GM06990 (cell line): Measurements from ENCODE around the gene HBG2.
"Not testable (repeated sequence)": the region's sequence is repeated elsewhere in the genome, so short reads cannot be mapped to it uniquely, and the experiment has no call there.

ENCODE experiments used
- DNase-seq: peaks from one replicate; pipeline ENCODE4 v3.0.0-alpha.2; 2011; ENCODE audit not compliant: insufficient read length; ENCODE audit errors: extremely low read depth
- H3K27me3 ChIP-seq: replicated peaks from 2 replicates; pipeline ENCODE4 v1.6.0; 2011; ENCODE audit warnings: low read length; ENCODE audit not compliant: control insufficient read depth, insufficient read depth
- H3K36me3 ChIP-seq: 2 replicates; pipeline ENCODE4 v1.5.1; 2011; ENCODE audit warnings: low read length; ENCODE audit not compliant: control insufficient read depth, insufficient read depth
- H3K4me3 ChIP-seq: replicated peaks from 2 replicates; pipeline ENCODE4 v1.5.1; 2011; ENCODE audit warnings: low read depth, mild to moderate bottlenecking, control low read depth, low read length
- TF ChIP-seq, protein P1 (sequence below): IDR thresholded peaks from 2 replicates; pipeline ENCODE4 v1.5.1; 2011; ENCODE audit warnings: low read length, control low read depth, mild to moderate bottlenecking, inconsistent platforms; ENCODE audit not compliant: insufficient read depth, poor library complexity, severe bottlenecking

HBG2 gene

GRCh38 chr11:5251746-5252145, 2.8 kb downstream of the HBG2 start:
- no peaks in the 10 kb centered on the region for H3K36me3 ChIP-seq
- TF ChIP-seq, protein P1, sequence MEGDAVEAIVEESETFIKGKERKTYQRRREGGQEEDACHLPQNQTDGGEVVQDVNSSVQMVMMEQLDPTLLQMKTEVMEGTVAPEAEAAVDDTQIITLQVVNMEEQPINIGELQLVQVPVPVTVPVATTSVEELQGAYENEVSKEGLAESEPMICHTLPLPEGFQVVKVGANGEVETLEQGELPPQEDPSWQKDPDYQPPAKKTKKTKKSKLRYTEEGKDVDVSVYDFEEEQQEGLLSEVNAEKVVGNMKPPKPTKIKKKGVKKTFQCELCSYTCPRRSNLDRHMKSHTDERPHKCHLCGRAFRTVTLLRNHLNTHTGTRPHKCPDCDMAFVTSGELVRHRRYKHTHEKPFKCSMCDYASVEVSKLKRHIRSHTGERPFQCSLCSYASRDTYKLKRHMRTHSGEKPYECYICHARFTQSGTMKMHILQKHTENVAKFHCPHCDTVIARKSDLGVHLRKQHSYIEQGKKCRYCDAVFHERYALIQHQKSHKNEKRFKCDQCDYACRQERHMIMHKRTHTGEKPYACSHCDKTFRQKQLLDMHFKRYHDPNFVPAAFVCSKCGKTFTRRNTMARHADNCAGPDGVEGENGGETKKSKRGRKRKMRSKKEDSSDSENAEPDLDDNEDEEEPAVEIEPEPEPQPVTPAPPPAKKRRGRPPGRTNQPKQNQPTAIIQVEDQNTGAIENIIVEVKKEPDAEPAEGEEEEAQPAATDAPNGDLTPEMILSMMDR, result no peak
- no peak overlapping the region for H3K4me3 ChIP-seq
- H3K27me3 ChIP-seq, result no peaks in the 10 kb centered on the region
- no peak for DNase-seq

DNA sequence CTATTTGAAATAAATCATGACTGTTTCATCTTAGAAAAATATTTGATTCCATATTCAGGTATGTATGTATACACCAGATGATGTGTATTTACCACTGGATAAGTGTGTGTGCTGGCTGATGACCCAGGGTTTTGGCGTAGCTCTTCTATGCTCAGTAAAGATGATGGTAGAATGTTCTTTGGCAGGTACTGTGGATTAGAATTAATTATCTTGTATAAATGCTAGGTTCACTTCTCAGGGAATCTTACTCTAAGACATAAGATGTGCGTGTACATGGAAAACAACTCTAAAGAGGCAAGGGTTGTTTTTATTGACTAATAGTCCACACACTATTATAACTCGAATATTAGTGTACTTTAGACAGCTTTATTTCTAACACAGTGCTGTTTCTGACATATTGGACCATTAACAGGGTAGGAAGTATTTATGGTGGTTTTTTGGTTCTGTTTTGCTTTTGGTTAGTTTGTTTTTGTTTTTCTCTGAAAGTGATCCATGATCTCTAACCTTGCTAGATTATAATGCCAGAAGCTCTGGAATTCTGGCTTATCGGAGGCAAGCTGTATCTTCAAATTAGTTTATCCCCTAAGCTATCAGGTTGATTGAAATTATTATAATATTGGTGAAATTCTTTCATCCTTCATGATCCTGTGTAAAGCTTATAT, 3.9 kb downstream of the HBG2 start:
- H3K4me3 ChIP-seq, result no peak overlapping the region
- no peaks in the 10 kb centered on the region for H3K27me3 ChIP-seq
- TF ChIP-seq, protein P1, result no peak
- no peaks in the 10 kb centered on the region for H3K36me3 ChIP-seq
- DNase-seq, result no peak

- DNase-seq, H3K27me3 ChIP-seq, H3K4me3 ChIP-seq, H3K36me3 ChIP-seq: not testable (repeated sequence)
These were observed 4.7 kb downstream of the HBG2 start, which contains the start of gene HBG1 for GRCh38 chr11:5249807-5250396. Gene HBG1, minus strand, starts transcription at chr11:5249857. Its CDS starts 53 bp downstream, at chr11:5249804.

- H3K36me3 ChIP-seq, H3K4me3 ChIP-seq, DNase-seq, H3K27me3 ChIP-seq: not testable (repeated sequence)
These were observed 6.1 kb downstream of the HBG2 start for GRCh38 chr11:5248498-5248897.

DNA sequence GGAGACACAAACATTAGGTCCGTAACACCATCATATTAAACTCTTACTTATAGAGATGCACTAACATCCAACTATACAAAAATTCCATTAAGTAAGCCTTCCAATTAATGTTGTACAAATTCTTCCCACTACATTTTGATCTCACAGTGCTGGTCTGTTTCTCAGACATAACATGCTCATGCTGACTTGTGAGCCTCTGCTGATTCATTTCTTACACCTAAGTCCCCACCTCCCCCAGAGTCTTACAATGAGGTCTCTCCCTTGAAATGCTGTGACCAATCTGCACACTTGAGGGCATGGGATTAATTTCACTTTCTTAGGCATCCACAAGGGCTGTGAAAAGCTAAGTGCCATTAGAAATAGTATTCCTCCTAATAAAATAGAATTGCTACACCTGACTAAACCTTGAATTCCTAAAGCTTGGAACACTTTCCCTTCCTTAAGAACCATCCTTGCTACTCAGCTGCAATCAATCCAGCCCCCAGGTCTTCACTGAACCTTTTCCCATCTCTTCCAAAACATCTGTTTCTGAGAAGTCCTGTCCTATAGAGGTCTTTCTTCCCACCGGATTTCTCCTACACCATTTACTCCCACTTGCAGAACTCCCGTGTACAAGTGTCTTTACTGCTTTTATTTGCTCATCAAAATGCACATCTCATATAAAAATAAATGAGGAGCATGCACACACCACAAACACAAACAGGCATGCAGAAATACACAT, 6.9 kb downstream of the HBG2 start:
- Histone ChIP-seq H3K27me3 (no peaks in the 10 kb centered on the region), H3K36me3 (no peaks in the 10 kb centered on the region), H3K4me3 (no peak overlapping the region)
- DNase-seq, result no peak
- TF ChIP-seq, protein P1, result no peak

DNA sequence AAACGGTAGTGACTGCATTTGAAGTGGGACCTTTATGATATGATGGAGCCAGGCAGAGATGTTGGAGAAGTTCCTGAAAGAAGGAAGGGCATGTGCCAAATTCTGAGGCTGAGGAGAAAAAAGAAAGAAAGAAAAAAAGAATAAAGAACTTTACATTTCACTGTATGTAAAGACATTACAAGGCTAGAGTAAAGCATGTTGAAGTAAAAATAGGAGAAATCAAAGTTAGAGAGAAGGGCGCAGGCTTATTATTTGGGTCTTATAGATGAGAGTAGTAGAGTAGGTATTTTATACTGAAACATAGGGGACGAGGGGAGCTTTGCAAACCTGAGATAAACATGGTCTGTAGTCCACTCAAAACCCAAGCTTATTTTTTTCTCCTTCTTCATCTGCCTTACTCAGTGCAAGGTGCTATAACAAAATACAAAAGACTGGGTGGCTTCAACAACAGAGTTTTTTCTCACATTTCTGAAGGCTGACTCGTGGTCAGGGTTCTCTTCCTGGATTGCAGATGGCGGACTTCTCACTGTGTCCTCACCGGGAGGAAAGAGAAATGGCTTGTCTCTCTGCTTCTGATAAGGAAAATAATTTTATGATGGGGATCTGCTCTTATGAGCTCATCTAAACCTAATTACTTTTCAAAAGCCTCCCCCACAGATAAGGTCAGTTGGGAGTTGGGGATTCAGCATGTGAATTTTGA, 7.7 kb downstream of the HBG2 start:
- no peak for DNase-seq
- no peaks in the 10 kb centered on the region for H3K27me3 ChIP-seq
- H3K4me3 ChIP-seq, result no peak overlapping the region
- no peaks in the 10 kb centered on the region for H3K36me3 ChIP-seq
- TF ChIP-seq, protein P1, result no peak
